ENCODE data around the gene BCL2A1.
"Not testable (repeated sequence)": the region's sequence is repeated elsewhere in the genome, so short reads cannot be mapped to it uniquely, and the experiment has no call there.

BCL2A1 gene

DNA sequence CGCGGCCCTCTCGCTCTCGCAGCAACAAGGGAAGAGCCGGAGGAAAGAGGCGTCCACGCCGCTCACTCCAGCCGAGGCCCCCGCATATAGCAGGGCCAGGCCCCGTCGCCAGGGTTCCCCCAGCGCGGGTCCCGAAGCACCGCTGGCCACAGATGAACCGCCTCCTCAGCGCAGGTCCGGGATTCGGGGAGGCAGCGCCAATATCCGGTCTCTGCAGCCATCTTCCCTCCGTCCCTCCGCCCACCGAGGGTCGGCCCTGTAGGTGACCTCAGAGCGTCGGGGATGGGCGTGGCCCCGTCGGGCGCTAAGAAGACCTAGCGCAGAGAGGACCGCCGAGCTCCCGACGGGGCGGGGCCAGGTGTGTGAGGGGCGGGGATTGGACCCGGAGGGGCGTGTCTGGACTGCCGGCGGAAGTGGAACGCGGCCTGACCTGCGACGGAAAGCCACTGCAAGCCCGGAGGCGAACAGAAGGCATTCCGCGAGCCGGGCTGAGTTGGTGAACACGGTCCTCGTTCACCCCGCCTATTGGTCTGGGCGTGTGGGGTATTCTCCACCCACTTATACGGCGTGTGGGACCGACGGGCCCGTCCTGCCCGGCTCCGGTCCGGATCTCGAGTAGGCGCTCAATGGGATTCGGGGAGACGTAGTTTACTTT is 47.4 kb downstream of the BCL2A1 start:
- H3K9me3 ChIP-seq (ENCODE audit: control insufficient read depth, low read length): peaks cover 33% of the 10 kb centered on the region
- no peaks in the 10 kb centered on the region for H3K4me1 ChIP-seq (ENCODE audit: control insufficient read depth, insufficient read depth, low read length, poor library complexity, severe bottlenecking)
- WGBS, 2 experiments (ENCODE audit: insufficient coverage in 2 of 2): 1% methylated on average over 40 to 56 of the region's 68 CpGs
- H3K36me3 ChIP-seq (ENCODE audit: control insufficient read depth, insufficient read depth, low read length): peaks cover 41% of the 10 kb centered on the region
- peak overlapping the region; percentile 89 for H3K27ac ChIP-seq (ENCODE audit: low read depth, low read length, severe bottlenecking)
- H3K4me3 ChIP-seq (ENCODE audit: extremely low read depth, insufficient read depth, low read length, poor library complexity, severe bottlenecking): peak overlapping the region; percentile 95

GRCh38 chr15:79923079-79923514 is 47.9 kb downstream of the BCL2A1 start:
- peaks cover 37% of the 10 kb centered on the region for H3K9me3 ChIP-seq (ENCODE audit: control insufficient read depth, low read length)
- H3K36me3 ChIP-seq (ENCODE audit: control insufficient read depth, insufficient read depth, low read length): peaks cover 45% of the 10 kb centered on the region
- H3K4me1 ChIP-seq (ENCODE audit: control insufficient read depth, insufficient read depth, low read length, poor library complexity, severe bottlenecking): no peaks in the 10 kb centered on the region
- 1% methylated on average over 32 to 40 of the region's 51 CpGs for WGBS, 2 experiments (ENCODE audit: insufficient coverage in 2 of 2)
- peak overlapping the region; percentile 89 for H3K27ac ChIP-seq (ENCODE audit: low read depth, low read length, severe bottlenecking)
- H3K4me3 ChIP-seq (ENCODE audit: extremely low read depth, insufficient read depth, low read length, poor library complexity, severe bottlenecking): peak overlapping the region; percentile 95

- peak overlapping the region; percentile 95 for H3K4me3 ChIP-seq (ENCODE audit: extremely low read depth, insufficient read depth, low read length, poor library complexity, severe bottlenecking)
- H3K36me3 ChIP-seq (ENCODE audit: control insufficient read depth, insufficient read depth, low read length): peaks cover 50% of the 10 kb centered on the region
- peak overlapping the region; percentile 89 for H3K27ac ChIP-seq (ENCODE audit: low read depth, low read length, severe bottlenecking)
- no peaks in the 10 kb centered on the region for H3K4me1 ChIP-seq (ENCODE audit: control insufficient read depth, insufficient read depth, low read length, poor library complexity, severe bottlenecking)
- WGBS, 2 experiments (ENCODE audit: insufficient coverage in 2 of 2): 0 to 8% methylated on average over 1 to 16 of the region's 17 CpGs
- peaks cover 42% of the 10 kb centered on the region for H3K9me3 ChIP-seq (ENCODE audit: control insufficient read depth, low read length)
Measured at GRCh38 chr15:79922512-79923078, 48.4 kb downstream of the BCL2A1 start.

DNA sequence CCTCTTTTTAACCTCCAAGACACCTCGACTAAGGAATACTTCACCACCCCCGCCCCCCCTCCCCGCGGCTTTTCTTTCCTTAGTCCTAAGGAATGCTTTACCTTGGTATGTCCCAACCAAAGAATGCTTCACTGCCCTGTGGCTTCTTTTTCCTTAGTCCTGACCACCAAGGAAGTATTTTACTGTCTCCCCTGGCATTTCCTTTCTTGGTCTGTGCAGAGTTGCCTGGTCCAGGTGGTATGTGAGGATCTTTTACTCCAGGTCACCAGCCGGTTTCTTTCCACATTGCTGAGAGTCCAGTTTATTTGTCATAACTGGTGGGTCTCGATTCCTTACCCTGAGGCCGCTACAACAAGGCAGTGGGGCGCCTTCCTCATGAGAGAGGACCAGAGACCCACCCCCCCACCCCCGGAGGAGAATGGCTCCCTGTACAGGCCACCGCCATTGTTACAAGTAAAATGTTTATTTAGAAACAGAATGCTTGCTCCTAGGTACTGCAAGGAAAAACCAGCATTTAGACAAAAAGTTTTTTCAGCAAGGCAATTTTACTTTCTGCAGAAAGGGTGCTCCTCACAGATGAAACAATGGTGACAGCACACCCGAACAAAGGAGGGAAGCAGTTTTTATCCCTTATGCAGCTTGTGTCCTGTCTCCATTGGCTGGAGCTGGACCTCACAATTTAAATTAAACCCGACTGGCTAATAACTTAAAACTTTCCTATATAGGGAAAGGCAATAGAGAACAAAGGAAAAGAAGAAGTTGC is 51.1 kb downstream of the BCL2A1 start:
- no peaks in the 10 kb centered on the region for H3K4me1 ChIP-seq (ENCODE audit: control insufficient read depth, insufficient read depth, low read length, poor library complexity, severe bottlenecking)
- 93 to 96% methylated on average over 4 to 5 of the region's 12 CpGs for WGBS, 2 experiments (ENCODE audit: insufficient coverage in 2 of 2)
- H3K9me3 ChIP-seq (ENCODE audit: control insufficient read depth, low read length): peaks cover 65% of the 10 kb centered on the region
- H3K27ac ChIP-seq (ENCODE audit: low read depth, low read length, severe bottlenecking): no peak overlapping the region
- H3K4me3 ChIP-seq (ENCODE audit: extremely low read depth, insufficient read depth, low read length, poor library complexity, severe bottlenecking): no peak overlapping the region
- peaks cover 64% of the 10 kb centered on the region for H3K36me3 ChIP-seq (ENCODE audit: control insufficient read depth, insufficient read depth, low read length)

DNA sequence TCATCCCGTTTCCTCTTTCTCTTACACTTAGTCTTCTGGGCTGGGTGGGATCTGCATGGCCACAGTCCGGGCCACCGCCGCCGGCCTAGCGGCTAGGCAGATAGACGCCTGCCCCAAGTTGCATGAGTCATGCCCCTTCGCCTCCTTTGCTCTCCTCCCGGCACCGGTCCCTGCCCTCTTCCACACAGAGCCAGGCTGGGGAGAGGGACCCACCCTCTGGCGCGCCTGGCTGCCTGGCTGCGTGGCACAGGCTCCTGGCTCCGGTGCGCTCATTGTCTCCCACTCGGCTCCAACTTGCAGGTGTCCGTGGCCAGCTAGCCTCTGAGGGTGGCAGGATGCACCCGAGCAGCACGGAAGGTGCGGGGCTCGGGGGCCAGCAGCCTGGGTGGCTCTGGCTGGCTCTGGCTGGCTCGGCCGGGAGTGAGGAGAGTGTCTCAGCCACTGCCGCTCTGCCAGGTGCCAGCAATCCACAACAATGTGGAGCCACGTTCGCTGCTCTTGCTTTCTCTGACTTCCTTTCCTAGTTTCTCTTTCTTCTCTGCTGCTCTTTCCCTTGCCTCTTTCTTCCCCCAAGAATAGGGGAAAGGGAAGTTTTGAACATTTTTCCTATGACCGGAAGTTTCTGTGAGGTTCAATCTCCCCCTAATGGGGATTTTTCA is 51.8 kb downstream of the BCL2A1 start:
- Histone ChIP-seq H3K27ac (ENCODE audit: low read depth, low read length, severe bottlenecking) (no peak overlapping the region), H3K9me3 (ENCODE audit: control insufficient read depth, low read length) (peaks cover 72% of the 10 kb centered on the region), H3K4me3 (ENCODE audit: extremely low read depth, insufficient read depth, low read length, poor library complexity, severe bottlenecking) (no peak overlapping the region), H3K4me1 (ENCODE audit: control insufficient read depth, insufficient read depth, low read length, poor library complexity, severe bottlenecking) (no peaks in the 10 kb centered on the region), H3K36me3 (ENCODE audit: control insufficient read depth, insufficient read depth, low read length) (peaks cover 69% of the 10 kb centered on the region)
- WGBS, 2 experiments (ENCODE audit: insufficient coverage in 2 of 2): 91 to 99% methylated on average over 20 to 21 of the region's 27 CpGs

- Histone ChIP-seq H3K36me3 (ENCODE audit: control insufficient read depth, insufficient read depth, low read length) (peaks cover 74% of the 10 kb centered on the region), H3K4me1 (ENCODE audit: control insufficient read depth, insufficient read depth, low read length, poor library complexity, severe bottlenecking) (no peaks in the 10 kb centered on the region), H3K27ac (ENCODE audit: low read depth, low read length, severe bottlenecking) (no peak overlapping the region), H3K9me3 (ENCODE audit: control insufficient read depth, low read length) (peaks cover 79% of the 10 kb centered on the region), H3K4me3 (ENCODE audit: extremely low read depth, insufficient read depth, low read length, poor library complexity, severe bottlenecking) (no peak overlapping the region)
- 93 to 100% methylated on average over 5 to 7 of the region's 11 CpGs for WGBS, 2 experiments (ENCODE audit: insufficient coverage in 2 of 2)
Measured at GRCh38 chr15:79918278-79918677, 52.7 kb downstream of the BCL2A1 start.

DNA sequence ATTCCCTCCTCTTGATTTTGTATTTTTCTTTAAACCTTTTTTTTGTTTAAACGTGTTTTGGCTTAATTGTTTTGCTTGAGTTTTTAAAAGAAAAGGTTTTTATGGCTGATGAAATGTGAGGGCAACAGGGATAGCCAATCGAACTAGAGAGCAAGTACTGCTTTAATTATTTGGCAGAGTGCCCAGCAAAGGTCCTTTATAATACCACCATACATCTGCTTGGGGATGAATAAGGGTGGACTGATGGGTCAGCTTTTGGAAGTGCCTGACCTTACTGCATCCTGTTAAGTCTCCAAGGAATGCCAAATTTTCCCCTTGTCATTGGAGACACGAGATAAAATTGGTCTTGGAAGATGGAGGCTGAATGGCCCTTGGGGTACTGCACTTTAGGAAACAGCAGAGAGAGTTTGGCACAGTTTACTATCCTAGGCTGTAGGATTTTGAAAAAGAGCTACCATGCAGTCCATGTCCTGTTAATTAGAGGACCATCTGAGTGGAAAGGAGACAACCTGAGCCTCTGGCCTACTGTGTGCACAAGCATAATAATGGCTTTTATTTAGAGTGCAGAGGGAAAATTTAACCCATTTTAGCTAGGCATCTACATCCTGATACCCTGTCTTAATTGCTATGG is 54.4 kb downstream of the BCL2A1 start:
- no peaks in the 10 kb centered on the region for H3K4me1 ChIP-seq (ENCODE audit: control insufficient read depth, insufficient read depth, low read length, poor library complexity, severe bottlenecking)
- H3K27ac ChIP-seq (ENCODE audit: low read depth, low read length, severe bottlenecking): no peak overlapping the region
- peaks cover 75% of the 10 kb centered on the region for H3K9me3 ChIP-seq (ENCODE audit: control insufficient read depth, low read length)
- H3K36me3 ChIP-seq (ENCODE audit: control insufficient read depth, insufficient read depth, low read length): peaks cover 79% of the 10 kb centered on the region
- WGBS, 2 experiments (ENCODE audit: insufficient coverage in 2 of 2): 94 to 100% methylated on average over 1 of the region's 3 CpGs
- no peak overlapping the region for H3K4me3 ChIP-seq (ENCODE audit: extremely low read depth, insufficient read depth, low read length, poor library complexity, severe bottlenecking)

- H3K27ac ChIP-seq (ENCODE audit: low read depth, low read length, severe bottlenecking); H3K4me1 ChIP-seq (ENCODE audit: control insufficient read depth, insufficient read depth, low read length, poor library complexity, severe bottlenecking); H3K4me3 ChIP-seq (ENCODE audit: extremely low read depth, insufficient read depth, low read length, poor library complexity, severe bottlenecking): not testable (repeated sequence)
- Histone ChIP-seq H3K36me3 (ENCODE audit: control insufficient read depth, insufficient read depth, low read length) (peaks cover 78% of the 10 kb centered on the region), H3K9me3 (ENCODE audit: control insufficient read depth, low read length) (peaks cover 75% of the 10 kb centered on the region)
- no CpG with 5 or more reads among the region's 3 CpGs for WGBS, 2 experiments (ENCODE audit: insufficient coverage in 2 of 2)
Measured at GRCh38 chr15:79915776-79916501, 55.1 kb downstream of the BCL2A1 start.

GRCh38 chr15:79914728-79915127 is 56.3 kb downstream of the BCL2A1 start:
- H3K4me3 ChIP-seq (ENCODE audit: extremely low read depth, insufficient read depth, low read length, poor library complexity, severe bottlenecking): no peak overlapping the region
- H3K4me1 ChIP-seq (ENCODE audit: control insufficient read depth, insufficient read depth, low read length, poor library complexity, severe bottlenecking): no peaks in the 10 kb centered on the region
- H3K27ac ChIP-seq (ENCODE audit: low read depth, low read length, severe bottlenecking): no peak overlapping the region
- peaks cover 69% of the 10 kb centered on the region for H3K36me3 ChIP-seq (ENCODE audit: control insufficient read depth, insufficient read depth, low read length)
- H3K9me3 ChIP-seq (ENCODE audit: control insufficient read depth, low read length): peaks cover 70% of the 10 kb centered on the region
